ENCODE results near the gene FOXS1. TPM values are rescaled to one million over a fixed set of nuclear protein-coding genes. Genes with fewer than 3 reads are reported as not detected.
"Not testable (repeated sequence)": the region's sequence is repeated elsewhere in the genome, so short reads cannot be mapped to it uniquely, and the experiment has no call there.

The FOXS1 gene
- total RNA-seq, 1 donor from 2014 or later = not detected

GRCh38 chr20:31818376-31818908 is 27.0 kb downstream of the FOXS1 start:
- no peak overlapping the region for H3K4me3 Mint-ChIP-seq (ENCODE audit: unreplicated experiment)
- peaks cover 2% of the 10 kb centered on the region for H3K9me3 Mint-ChIP-seq (ENCODE audit: unreplicated experiment)

GRCh38 chr20:31817461-31817860 is 27.9 kb downstream of the FOXS1 start:
- H3K27me3 Mint-ChIP-seq (ENCODE audit: unreplicated experiment) = peaks cover 4% of the 10 kb centered on the region
- TF ChIP-seq CTCF (IDR thresholded peaks at IDR 0.05; ENCODE audit: partially characterized antibody, unreplicated experiment) = no peak
- peaks cover 21% of the 10 kb centered on the region for H3K4me1 Mint-ChIP-seq (ENCODE audit: low read depth, unreplicated experiment)

More at GRCh38 chr20:31818376-31818908, 27.0 kb downstream of the FOXS1 start:
- Mint-ChIP-seq H3K27ac (ENCODE audit: unreplicated experiment) (no peak overlapping the region), H3K36me3 (ENCODE audit: unreplicated experiment) (no peaks in the 10 kb centered on the region), H3K27me3 (ENCODE audit: unreplicated experiment) (peaks cover 4% of the 10 kb centered on the region), H3K4me1 (ENCODE audit: low read depth, unreplicated experiment) (peaks cover 18% of the 10 kb centered on the region)
- DNase-seq = peak; percentile 25
- TF ChIP-seq CTCF (IDR thresholded peaks at IDR 0.05; ENCODE audit: partially characterized antibody, unreplicated experiment) = no peak

GRCh38 chr20:31816221-31816620 is 29.2 kb downstream of the FOXS1 start:
- no peak for DNase-seq
- Mint-ChIP-seq H3K9me3 (ENCODE audit: unreplicated experiment) (peaks cover 4% of the 10 kb centered on the region), H3K36me3 (ENCODE audit: unreplicated experiment) (no peaks in the 10 kb centered on the region), H3K27me3 (ENCODE audit: unreplicated experiment) (peaks cover 2% of the 10 kb centered on the region), H3K4me3 (ENCODE audit: unreplicated experiment) (no peak overlapping the region), H3K4me1 (ENCODE audit: low read depth, unreplicated experiment) (peaks cover 26% of the 10 kb centered on the region), H3K27ac (ENCODE audit: unreplicated experiment) (no peak overlapping the region)
- peak; percentile 10 for TF ChIP-seq CTCF (IDR thresholded peaks at IDR 0.05; ENCODE audit: partially characterized antibody, unreplicated experiment)

More at GRCh38 chr20:31817461-31817860, 27.9 kb downstream of the FOXS1 start:
- H3K9me3 Mint-ChIP-seq (ENCODE audit: unreplicated experiment) = peaks cover 4% of the 10 kb centered on the region
- no peaks in the 10 kb centered on the region for H3K36me3 Mint-ChIP-seq (ENCODE audit: unreplicated experiment)
- H3K4me3 Mint-ChIP-seq (ENCODE audit: unreplicated experiment) = no peak overlapping the region
- DNase-seq = peak; percentile 9
- H3K27ac Mint-ChIP-seq (ENCODE audit: unreplicated experiment) = no peak overlapping the region

GRCh38 chr20:31815408-31816188 is 29.8 kb downstream of the FOXS1 start:
- TF ChIP-seq CTCF (IDR thresholded peaks at IDR 0.05; ENCODE audit: partially characterized antibody, unreplicated experiment) = no peak
- peak; percentile 28 for DNase-seq
- Mint-ChIP-seq H3K27ac (ENCODE audit: unreplicated experiment) (no peak overlapping the region), H3K4me1 (ENCODE audit: low read depth, unreplicated experiment) (peaks cover 25% of the 10 kb centered on the region), H3K4me3 (ENCODE audit: unreplicated experiment) (no peak overlapping the region), H3K36me3 (ENCODE audit: unreplicated experiment) (no peaks in the 10 kb centered on the region), H3K27me3 (ENCODE audit: unreplicated experiment) (peaks cover 2% of the 10 kb centered on the region), H3K9me3 (ENCODE audit: unreplicated experiment) (peaks cover 4% of the 10 kb centered on the region)

- H3K4me3 Mint-ChIP-seq (ENCODE audit: unreplicated experiment); H3K36me3 Mint-ChIP-seq (ENCODE audit: unreplicated experiment); H3K9me3 Mint-ChIP-seq (ENCODE audit: unreplicated experiment); H3K27me3 Mint-ChIP-seq (ENCODE audit: unreplicated experiment); H3K27ac Mint-ChIP-seq (ENCODE audit: unreplicated experiment): not testable (repeated sequence)
- peaks cover 18% of the 10 kb centered on the region for H3K4me1 Mint-ChIP-seq (ENCODE audit: low read depth, unreplicated experiment)
- DNase-seq = peak; percentile 11
Measured at GRCh38 chr20:31814142-31814541, 31.3 kb downstream of the FOXS1 start.
